Measurements from ENCODE around the gene UBA3. TPM values are rescaled to one million over a fixed set of nuclear protein-coding genes. Genes with fewer than 3 reads are reported as not detected.
A peak's percentile ranks its signal among the peaks of the same experiment; 100 is the strongest.

UBA3 gene
- total RNA-seq, 2 donors from 2014 or later = 57.4 to 59.0 TPM

DNA sequence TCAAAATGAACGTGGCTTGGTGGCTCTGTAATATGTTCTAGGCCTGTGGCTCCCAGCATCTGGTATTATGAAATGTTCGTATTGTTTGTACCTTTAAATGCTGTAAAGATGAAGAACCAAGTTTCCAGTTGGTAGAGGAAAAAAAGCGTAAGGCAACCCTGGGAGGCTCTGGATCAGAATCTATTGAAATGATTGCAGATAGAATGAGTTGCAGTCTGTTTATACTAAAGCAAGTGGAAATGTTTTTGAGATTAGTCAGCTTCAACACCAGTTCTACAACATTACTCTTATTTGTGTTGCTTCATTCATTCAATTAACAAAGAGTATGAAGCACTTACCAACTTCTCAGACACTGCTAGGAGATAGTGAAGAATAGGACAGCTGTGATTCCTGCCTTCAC, 9.9 kb upstream of the UBA3 start:
- Histone ChIP-seq H3K27ac (no peak overlapping the region), H3K4me3 (no peak overlapping the region), H3K36me3 (no peaks in the 10 kb centered on the region), H3K27me3 (no peaks in the 10 kb centered on the region), H3K9me3 (no peaks in the 10 kb centered on the region), H3K9ac (ENCODE audit: low read depth in 2 of 2, low read length in 2 of 2) (no peak overlapping the region), H3K4me1 (peaks cover 16% of the 10 kb centered on the region)
- intact Hi-C loops (cut with DNase I) = no loop called here
- TF ChIP-seq CTCF (IDR thresholded peaks at IDR 0.05) = no peak
- DNase-seq = no peak

- no peak overlapping the region for H3K4me3 ChIP-seq
- TF ChIP-seq CTCF (IDR thresholded peaks at IDR 0.05) = no peak
- peaks cover 23% of the 10 kb centered on the region for H3K4me1 ChIP-seq
- intact Hi-C loops (cut with DNase I) = no loop called here
- no peak for DNase-seq
- H3K36me3 ChIP-seq = no peaks in the 10 kb centered on the region
- H3K27ac ChIP-seq = peak overlapping the region; percentile 95
- H3K27me3 ChIP-seq = no peaks in the 10 kb centered on the region
- no peaks in the 10 kb centered on the region for H3K9me3 ChIP-seq
- peak overlapping the region in 1 of 2 donors; percentile 59 for H3K9ac ChIP-seq (ENCODE audit: low read depth in 2 of 2, low read length in 2 of 2)
Measured at GRCh38 chr3:69088063-69088462, 7.9 kb upstream of the UBA3 start.

DNA sequence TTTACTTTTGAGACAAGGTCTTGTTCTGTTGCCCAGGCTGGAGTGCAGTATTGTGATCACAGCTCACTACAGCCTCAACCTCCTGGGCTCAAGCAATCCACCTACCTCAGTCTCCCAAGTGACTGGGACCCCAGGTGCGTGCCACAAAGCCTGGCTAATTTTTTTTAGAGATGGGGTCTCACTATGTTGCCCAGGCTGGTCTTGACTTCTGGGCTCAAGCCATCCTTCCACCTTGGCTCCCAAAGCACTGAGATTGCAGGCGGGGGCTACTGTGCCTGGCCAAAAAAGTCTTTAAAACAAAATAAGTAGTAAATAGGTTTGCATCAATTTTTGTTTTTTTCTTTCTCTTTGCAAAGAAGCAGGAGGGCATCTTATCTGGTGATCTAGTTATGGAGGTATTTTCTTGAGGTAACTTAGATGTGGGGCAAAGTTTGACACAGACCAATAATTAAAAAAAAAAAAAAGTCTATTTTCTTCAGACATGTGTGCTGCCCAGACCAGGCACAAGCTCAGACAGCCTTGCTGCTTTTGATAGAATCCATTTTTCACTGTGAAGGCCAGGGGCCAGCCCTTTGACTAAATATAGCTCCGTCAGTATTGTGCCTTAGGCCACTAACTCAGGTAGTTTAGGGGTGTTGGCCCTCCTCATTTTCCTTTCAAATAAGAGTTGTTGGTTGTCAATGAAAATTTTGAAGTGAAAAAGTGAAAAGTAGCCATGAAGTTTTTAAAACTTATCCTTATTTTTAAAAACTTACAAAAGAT, 7.0 kb upstream of the UBA3 start:
- TF ChIP-seq CTCF (IDR thresholded peaks at IDR 0.05) = no peak
- Histone ChIP-seq H3K4me3 (peak overlapping the region; percentile 68), H3K9ac (ENCODE audit: low read depth in 2 of 2, low read length in 2 of 2) (peak overlapping the region; percentile 28 to 91), H3K27ac (peak overlapping the region; percentile 95), H3K9me3 (no peaks in the 10 kb centered on the region), H3K4me1 (peaks cover 22% of the 10 kb centered on the region), H3K27me3 (no peaks in the 10 kb centered on the region), H3K36me3 (no peaks in the 10 kb centered on the region)
- DNase-seq = no peak
- intact Hi-C loops (cut with DNase I) = no loop called here

DNA sequence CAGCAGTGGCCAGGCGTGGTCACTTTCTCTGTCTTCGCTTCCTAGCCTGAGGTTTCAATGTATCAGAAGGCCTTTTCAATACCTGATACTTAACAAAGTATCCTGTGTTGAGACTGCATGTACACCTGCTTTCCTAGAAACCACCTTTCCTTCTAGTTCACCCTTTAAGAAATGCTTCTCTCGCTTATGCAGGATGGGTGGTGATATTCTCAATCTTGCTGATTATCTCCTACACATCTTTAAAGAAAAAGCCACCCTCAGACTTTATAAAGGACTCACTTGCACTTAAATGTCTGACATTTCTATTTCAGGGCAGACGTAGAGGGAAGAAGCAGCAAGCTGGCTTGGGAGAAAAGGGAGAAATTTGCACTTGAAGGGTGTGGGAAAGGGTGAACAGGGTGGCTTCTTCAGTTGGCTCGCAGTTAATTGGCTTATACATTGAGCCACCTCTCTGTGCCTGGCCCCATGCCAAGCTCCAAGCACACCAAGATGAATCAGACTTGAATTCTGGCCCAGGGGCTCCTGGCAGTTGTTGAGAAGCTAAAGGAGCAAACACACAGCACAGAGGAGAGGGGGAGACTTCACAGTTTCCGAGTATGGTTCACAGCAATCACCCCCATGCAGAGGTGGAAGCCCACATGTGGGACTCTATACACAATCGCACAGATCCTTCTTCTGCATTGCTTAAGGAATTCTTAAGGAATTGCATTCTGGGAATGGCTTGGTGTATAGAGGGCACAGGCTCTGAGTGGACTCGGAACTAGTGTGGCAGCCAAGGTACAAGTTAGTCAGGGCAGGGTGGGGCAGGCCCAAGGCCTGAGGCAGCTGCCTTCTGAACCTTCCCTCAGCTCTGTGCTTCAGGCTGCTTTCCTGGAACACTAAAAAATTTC, 5.9 kb upstream of the UBA3 start:
- intact Hi-C loops (cut with DNase I) = no loop called here
- TF ChIP-seq CTCF (IDR thresholded peaks at IDR 0.05) = no peak
- no peaks in the 10 kb centered on the region for H3K9me3 ChIP-seq
- H3K4me1 ChIP-seq = peaks cover 20% of the 10 kb centered on the region
- H3K27me3 ChIP-seq = no peaks in the 10 kb centered on the region
- H3K36me3 ChIP-seq = no peaks in the 10 kb centered on the region
- H3K4me3 ChIP-seq = peak overlapping the region; percentile 68
- H3K9ac ChIP-seq (ENCODE audit: low read depth in 2 of 2, low read length in 2 of 2) = peak overlapping the region; percentile 91 to 94
- H3K27ac ChIP-seq = peak overlapping the region; percentile 95
- DNase-seq = peak; percentile 94

GRCh38 chr3:69085168-69085832, 5.1 kb upstream of the UBA3 start:
- Histone ChIP-seq H3K4me3 (peak overlapping the region; percentile 68), H3K27ac (peak overlapping the region; percentile 95), H3K9me3 (no peaks in the 10 kb centered on the region), H3K36me3 (no peaks in the 10 kb centered on the region), H3K4me1 (peaks cover 20% of the 10 kb centered on the region), H3K9ac (ENCODE audit: low read depth in 2 of 2, low read length in 2 of 2) (peak overlapping the region; percentile 91 to 94), H3K27me3 (no peaks in the 10 kb centered on the region)
- intact Hi-C loops (cut with DNase I) = no loop called here
- DNase-seq = peak; percentile 53
- TF ChIP-seq CTCF (IDR thresholded peaks at IDR 0.05) = no peak
